Measurements from ENCODE around the gene PDGFRA.

PDGFRA gene

DNA sequence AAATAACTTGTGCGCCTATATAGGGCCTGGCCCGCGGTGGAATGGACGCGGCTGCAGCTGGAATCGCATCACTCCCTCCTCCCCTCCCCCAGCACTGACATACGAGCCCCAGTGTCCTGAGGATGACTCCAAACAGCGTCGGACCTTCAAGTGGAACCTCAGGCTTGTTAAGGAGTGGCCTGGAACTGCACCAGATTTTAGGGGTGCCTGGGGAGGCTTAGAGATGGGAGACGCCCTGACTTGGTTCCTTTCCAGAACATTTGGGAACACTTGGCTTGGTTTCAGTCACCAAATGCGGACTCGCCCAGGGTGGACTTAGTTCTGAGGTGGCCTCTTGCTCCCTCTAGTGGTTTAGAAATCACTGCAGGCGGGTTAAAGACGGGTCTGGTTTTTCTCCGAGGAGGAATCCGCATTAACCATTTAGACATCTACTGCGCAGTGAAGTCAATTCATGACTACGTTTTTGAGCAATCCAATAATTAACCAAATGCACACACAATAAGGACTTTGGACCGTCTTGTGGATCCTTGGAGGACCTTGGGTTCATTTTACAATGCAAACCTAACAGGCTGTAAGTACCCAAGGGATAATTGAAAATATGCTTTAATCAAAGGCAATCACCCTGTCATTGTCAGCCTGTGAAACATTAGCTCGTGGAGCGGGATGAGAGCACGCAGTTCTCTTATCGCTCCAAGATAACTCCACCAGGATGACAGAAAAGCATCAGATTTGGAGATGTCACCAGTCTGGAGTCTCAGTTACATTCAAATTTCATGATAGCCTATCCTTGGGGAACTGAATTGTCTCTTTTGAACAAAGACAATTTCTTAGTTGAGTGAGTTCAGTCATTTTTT lies 11.2 kb upstream of the PDGFRA start:
- H3K9me3 ChIP-seq (ENCODE audit: severe bottlenecking): no peaks in the 10 kb centered on the region
- peak overlapping the region; percentile 29 for H3K4me3 ChIP-seq (ENCODE audit: severe bottlenecking)
- no peak for DNase-seq (ENCODE audit: low spot score)
- H3K27ac ChIP-seq (ENCODE audit: poor library complexity, severe bottlenecking): no peak overlapping the region
- peaks cover 7% of the 10 kb centered on the region for H3K4me1 ChIP-seq (ENCODE audit: insufficient read depth, poor library complexity, severe bottlenecking)
- no peaks in the 10 kb centered on the region for H3K36me3 ChIP-seq (ENCODE audit: low read depth)
- no peaks in the 10 kb centered on the region for H3K27me3 ChIP-seq (ENCODE audit: insufficient read depth, poor library complexity, severe bottlenecking)
- TF ChIP-seq, protein P1, sequence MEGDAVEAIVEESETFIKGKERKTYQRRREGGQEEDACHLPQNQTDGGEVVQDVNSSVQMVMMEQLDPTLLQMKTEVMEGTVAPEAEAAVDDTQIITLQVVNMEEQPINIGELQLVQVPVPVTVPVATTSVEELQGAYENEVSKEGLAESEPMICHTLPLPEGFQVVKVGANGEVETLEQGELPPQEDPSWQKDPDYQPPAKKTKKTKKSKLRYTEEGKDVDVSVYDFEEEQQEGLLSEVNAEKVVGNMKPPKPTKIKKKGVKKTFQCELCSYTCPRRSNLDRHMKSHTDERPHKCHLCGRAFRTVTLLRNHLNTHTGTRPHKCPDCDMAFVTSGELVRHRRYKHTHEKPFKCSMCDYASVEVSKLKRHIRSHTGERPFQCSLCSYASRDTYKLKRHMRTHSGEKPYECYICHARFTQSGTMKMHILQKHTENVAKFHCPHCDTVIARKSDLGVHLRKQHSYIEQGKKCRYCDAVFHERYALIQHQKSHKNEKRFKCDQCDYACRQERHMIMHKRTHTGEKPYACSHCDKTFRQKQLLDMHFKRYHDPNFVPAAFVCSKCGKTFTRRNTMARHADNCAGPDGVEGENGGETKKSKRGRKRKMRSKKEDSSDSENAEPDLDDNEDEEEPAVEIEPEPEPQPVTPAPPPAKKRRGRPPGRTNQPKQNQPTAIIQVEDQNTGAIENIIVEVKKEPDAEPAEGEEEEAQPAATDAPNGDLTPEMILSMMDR (IDR thresholded peaks at IDR 0.05; ENCODE audit: poor library complexity, severe bottlenecking): peak; percentile 93
- peak; percentile 90 for ATAC-seq (ENCODE audit: low read depth)

DNA sequence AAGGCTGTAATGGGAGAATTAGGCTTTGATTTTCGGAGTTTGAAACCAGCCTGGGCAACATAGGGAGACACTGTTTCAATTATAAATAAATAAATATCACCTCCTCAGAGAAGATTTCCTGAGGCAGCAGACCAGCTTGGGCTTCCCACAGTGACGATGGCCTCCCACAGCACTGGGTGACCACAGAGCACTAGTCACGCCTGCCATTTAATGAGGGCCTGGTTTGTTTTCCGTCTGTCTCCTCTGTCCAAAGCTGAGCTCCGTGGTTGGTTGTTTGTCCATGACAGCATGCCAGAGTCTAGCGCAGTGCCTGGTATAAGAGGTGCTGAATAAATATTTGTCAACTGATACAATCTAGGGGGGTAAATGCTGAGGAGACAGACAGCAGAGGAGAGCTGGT lies 10.4 kb upstream of the PDGFRA start:
- Histone ChIP-seq H3K4me1 (ENCODE audit: insufficient read depth, poor library complexity, severe bottlenecking) (peaks cover 4% of the 10 kb centered on the region), H3K9me3 (ENCODE audit: severe bottlenecking) (no peaks in the 10 kb centered on the region), H3K36me3 (ENCODE audit: low read depth) (no peaks in the 10 kb centered on the region), H3K4me3 (ENCODE audit: severe bottlenecking) (no peak overlapping the region), H3K27me3 (ENCODE audit: insufficient read depth, poor library complexity, severe bottlenecking) (no peaks in the 10 kb centered on the region), H3K27ac (ENCODE audit: poor library complexity, severe bottlenecking) (no peak overlapping the region)
- DNase-seq (ENCODE audit: low spot score) (no peak), ATAC-seq (ENCODE audit: low read depth) (no peak)
- TF ChIP-seq, protein P1 (IDR thresholded peaks at IDR 0.05; ENCODE audit: poor library complexity, severe bottlenecking): no peak

DNA sequence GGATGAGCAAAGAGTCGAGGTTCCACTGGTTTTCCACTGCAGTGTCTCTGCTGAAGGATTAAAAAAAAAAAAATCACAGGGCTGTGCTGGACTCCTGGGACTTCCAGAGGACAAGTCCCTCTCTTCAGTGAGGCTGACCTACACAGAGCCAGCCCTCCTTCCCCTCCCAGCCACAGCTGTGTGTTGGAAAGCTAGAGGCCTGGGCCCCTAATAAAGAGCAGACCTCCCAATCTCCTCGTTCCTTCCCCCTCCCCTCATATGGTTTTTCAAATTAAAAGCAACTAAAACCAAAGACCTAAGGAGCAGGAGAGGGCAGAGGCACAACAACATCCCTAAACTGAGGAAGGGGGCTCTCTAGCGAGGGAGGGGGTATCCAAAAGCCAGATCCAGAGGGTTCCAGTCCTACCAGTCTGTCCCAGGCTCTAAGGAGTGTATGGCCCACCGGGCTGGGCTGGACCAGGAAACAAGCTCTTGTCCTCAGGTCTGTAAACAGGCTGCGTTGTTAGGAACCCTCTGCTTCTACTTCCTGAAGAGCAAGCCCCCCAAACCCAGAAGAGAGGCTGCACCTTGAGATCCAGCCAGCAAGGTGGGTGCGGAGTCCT lies 4.0 kb upstream of the PDGFRA start:
- TF ChIP-seq, protein P1 (IDR thresholded peaks at IDR 0.05; ENCODE audit: poor library complexity, severe bottlenecking): no peak
- ATAC-seq (ENCODE audit: low read depth) (no peak), DNase-seq (ENCODE audit: low spot score) (no peak)
- Histone ChIP-seq H3K9me3 (ENCODE audit: severe bottlenecking) (no peaks in the 10 kb centered on the region), H3K27ac (ENCODE audit: poor library complexity, severe bottlenecking) (no peak overlapping the region), H3K4me1 (ENCODE audit: insufficient read depth, poor library complexity, severe bottlenecking) (peaks cover 3% of the 10 kb centered on the region), H3K36me3 (ENCODE audit: low read depth) (no peaks in the 10 kb centered on the region), H3K4me3 (ENCODE audit: severe bottlenecking) (no peak overlapping the region), H3K27me3 (ENCODE audit: insufficient read depth, poor library complexity, severe bottlenecking) (peaks cover 38% of the 10 kb centered on the region)

DNA sequence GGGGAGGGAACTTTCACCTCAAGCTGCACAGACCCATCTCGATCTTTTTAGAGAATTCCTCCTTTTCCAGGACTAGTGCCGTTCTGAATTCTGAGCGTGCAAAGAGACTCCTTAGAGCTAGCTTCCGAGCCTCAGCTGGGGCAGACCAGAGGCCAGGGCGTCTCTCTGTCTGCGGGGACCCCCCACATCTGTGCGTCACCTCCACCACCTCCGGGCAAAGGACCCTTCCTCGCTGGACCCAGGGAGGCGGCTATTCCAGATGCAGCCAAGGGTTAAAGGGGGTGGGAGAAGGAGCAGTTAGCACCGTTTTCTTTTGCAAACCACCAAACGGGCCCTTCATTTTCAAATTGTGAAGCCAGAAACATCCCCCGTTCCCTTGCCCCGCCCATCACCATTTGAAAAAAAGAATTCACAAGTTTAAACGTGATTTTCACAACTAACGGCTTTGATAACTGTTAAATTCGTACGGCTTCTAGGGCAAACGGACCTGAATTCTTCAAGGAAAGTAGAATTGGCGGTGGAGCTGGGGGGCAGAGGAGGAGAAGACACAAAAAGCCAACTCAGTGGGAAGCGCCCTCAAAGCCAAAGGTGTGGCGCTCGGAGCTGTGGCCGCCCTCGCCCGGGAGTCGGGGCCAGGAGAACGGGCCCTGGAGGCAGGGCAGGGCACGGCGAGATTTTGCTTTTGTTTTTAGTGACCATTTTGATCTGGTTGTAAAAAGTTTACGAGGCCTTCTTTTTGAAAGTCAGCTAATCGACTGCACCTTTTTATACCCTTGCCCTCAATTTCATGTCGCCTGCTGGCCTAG lies 3.3 kb upstream of the PDGFRA start:
- Histone ChIP-seq H3K27ac (ENCODE audit: poor library complexity, severe bottlenecking) (no peak overlapping the region), H3K9me3 (ENCODE audit: severe bottlenecking) (no peaks in the 10 kb centered on the region), H3K4me3 (ENCODE audit: severe bottlenecking) (no peak overlapping the region), H3K36me3 (ENCODE audit: low read depth) (no peaks in the 10 kb centered on the region), H3K27me3 (ENCODE audit: insufficient read depth, poor library complexity, severe bottlenecking) (peaks cover 45% of the 10 kb centered on the region), H3K4me1 (ENCODE audit: insufficient read depth, poor library complexity, severe bottlenecking) (peaks cover 3% of the 10 kb centered on the region)
- TF ChIP-seq, protein P1 (IDR thresholded peaks at IDR 0.05; ENCODE audit: poor library complexity, severe bottlenecking): no peak
- DNase-seq (ENCODE audit: low spot score) (no peak), ATAC-seq (ENCODE audit: low read depth) (no peak)

Measured in RWPE2 (cell line).